ENCODE measurements around the gene BCS1L. TPM values are rescaled to one million over a fixed set of nuclear protein-coding genes. Genes with fewer than 3 reads are reported as not detected.

BCS1L gene
- 85.1 and 85.3 TPM in 2 replicates for total RNA-seq

- intact Hi-C loops (cut with micrococcal nuclease), result loop anchor here (1.0 to 5.0 kb wide), 13 partner anchors 13 to 729 kb away; partner anchors contain the start of genes AAMP, ANKZF1, ARPC2 and ATG9A
- H3K27ac Mint-ChIP-seq, result peak within 1 kb of the TSS; percentile 97
- peaks cover 32% of the 10 kb centered on the region for H3K36me3 Mint-ChIP-seq (ENCODE audit: low read depth)
- peaks cover 29% of the 10 kb centered on the region for H3K4me1 Mint-ChIP-seq (ENCODE audit: low read depth)
- DNase-seq (ENCODE audit: low spot score), result peak; percentile 92
- no peaks in the 10 kb centered on the region for H3K27me3 Mint-ChIP-seq (ENCODE audit: insufficient read depth)
- H3K4me3 Mint-ChIP-seq, result peak within 1 kb of the TSS; percentile 99
- no peaks in the 10 kb centered on the region for H3K9me3 Mint-ChIP-seq
Measured at GRCh38 chr2:218659258-218659987, at the start of gene BCS1L, which contains the start of gene ZNF142. TSS of gene BCS1L (plus strand) at chr2:218659683. CDS start at chr2:218660988, 1,305 bp downstream. TSS of gene ZNF142 (minus strand) at chr2:218659623. CDS start at chr2:218656429, 3,194 bp downstream.

GRCh38 chr2:218615868-218616315 lies 43.6 kb upstream of the BCS1L start:
- no peaks in the 10 kb centered on the region for H3K27me3 Mint-ChIP-seq (ENCODE audit: insufficient read depth)
- no peaks in the 10 kb centered on the region for H3K36me3 Mint-ChIP-seq (ENCODE audit: low read depth)
- H3K4me3 Mint-ChIP-seq, result no peak overlapping the region
- DNase-seq (ENCODE audit: low spot score), result no peak
- H3K4me1 Mint-ChIP-seq (ENCODE audit: low read depth), result no peaks in the 10 kb centered on the region
- no peak overlapping the region for H3K27ac Mint-ChIP-seq
- intact Hi-C loops (cut with micrococcal nuclease), result no loop called here
- H3K9me3 Mint-ChIP-seq, result no peaks in the 10 kb centered on the region

GRCh38 chr2:218618102-218618860 lies 41.2 kb upstream of the BCS1L start:
- no peaks in the 10 kb centered on the region for H3K9me3 Mint-ChIP-seq
- DNase-seq (ENCODE audit: low spot score), result no peak
- no peak overlapping the region for H3K4me3 Mint-ChIP-seq
- intact Hi-C loops (cut with micrococcal nuclease), result no loop called here
- H3K27ac Mint-ChIP-seq, result no peak overlapping the region
- no peaks in the 10 kb centered on the region for H3K4me1 Mint-ChIP-seq (ENCODE audit: low read depth)
- H3K36me3 Mint-ChIP-seq (ENCODE audit: low read depth), result no peaks in the 10 kb centered on the region
- H3K27me3 Mint-ChIP-seq (ENCODE audit: insufficient read depth), result no peaks in the 10 kb centered on the region

- Mint-ChIP-seq H3K4me3 (no peak overlapping the region), H3K36me3 (ENCODE audit: low read depth) (no peaks in the 10 kb centered on the region), H3K27ac (no peak overlapping the region), H3K27me3 (ENCODE audit: insufficient read depth) (no peaks in the 10 kb centered on the region), H3K9me3 (no peaks in the 10 kb centered on the region), H3K4me1 (ENCODE audit: low read depth) (no peaks in the 10 kb centered on the region)
- intact Hi-C loops (cut with micrococcal nuclease), result no loop called here
- no peak for DNase-seq (ENCODE audit: low spot score)
Measured at GRCh38 chr2:218621007-218621406, 38.5 kb upstream of the BCS1L start.

GRCh38 chr2:218622606-218623365 lies 36.7 kb upstream of the BCS1L start:
- Mint-ChIP-seq H3K27me3 (ENCODE audit: insufficient read depth) (peaks cover 1% of the 10 kb centered on the region), H3K4me3 (no peak overlapping the region), H3K9me3 (no peaks in the 10 kb centered on the region), H3K4me1 (ENCODE audit: low read depth) (no peaks in the 10 kb centered on the region), H3K36me3 (ENCODE audit: low read depth) (no peaks in the 10 kb centered on the region), H3K27ac (no peak overlapping the region)
- DNase-seq (ENCODE audit: low spot score), result no peak
- intact Hi-C loops (cut with micrococcal nuclease), result no loop called here

GRCh38 chr2:218623366-218623705 lies 36.1 kb upstream of the BCS1L start:
- DNase-seq (ENCODE audit: low spot score), result no peak
- intact Hi-C loops (cut with micrococcal nuclease), result no loop called here
- no peak overlapping the region for H3K4me3 Mint-ChIP-seq
- peaks cover 1% of the 10 kb centered on the region for H3K27me3 Mint-ChIP-seq (ENCODE audit: insufficient read depth)
- no peaks in the 10 kb centered on the region for H3K36me3 Mint-ChIP-seq (ENCODE audit: low read depth)
- H3K9me3 Mint-ChIP-seq, result no peaks in the 10 kb centered on the region
- H3K27ac Mint-ChIP-seq, result no peak overlapping the region
- H3K4me1 Mint-ChIP-seq (ENCODE audit: low read depth), result no peaks in the 10 kb centered on the region

- no peak for DNase-seq (ENCODE audit: low spot score)
- Mint-ChIP-seq H3K27ac (no peak overlapping the region), H3K9me3 (no peaks in the 10 kb centered on the region), H3K36me3 (ENCODE audit: low read depth) (no peaks in the 10 kb centered on the region), H3K4me3 (no peak overlapping the region), H3K4me1 (ENCODE audit: low read depth) (no peaks in the 10 kb centered on the region), H3K27me3 (ENCODE audit: insufficient read depth) (peaks cover 1% of the 10 kb centered on the region)
- intact Hi-C loops (cut with micrococcal nuclease), result no loop called here
Measured at GRCh38 chr2:218626369-218626768, 33.1 kb upstream of the BCS1L start.

GRCh38 chr2:218627939-218628338 lies 31.5 kb upstream of the BCS1L start:
- Mint-ChIP-seq H3K27me3 (ENCODE audit: insufficient read depth) (peaks cover 1% of the 10 kb centered on the region), H3K27ac (no peak overlapping the region), H3K4me1 (ENCODE audit: low read depth) (no peaks in the 10 kb centered on the region), H3K36me3 (ENCODE audit: low read depth) (no peaks in the 10 kb centered on the region), H3K9me3 (no peaks in the 10 kb centered on the region), H3K4me3 (no peak overlapping the region)
- intact Hi-C loops (cut with micrococcal nuclease), result no loop called here
- no peak for DNase-seq (ENCODE audit: low spot score)

- intact Hi-C loops (cut with micrococcal nuclease), result no loop called here
- no peaks in the 10 kb centered on the region for H3K27me3 Mint-ChIP-seq (ENCODE audit: insufficient read depth)
- no peaks in the 10 kb centered on the region for H3K9me3 Mint-ChIP-seq
- no peak overlapping the region for H3K27ac Mint-ChIP-seq
- no peak overlapping the region for H3K4me3 Mint-ChIP-seq
- H3K4me1 Mint-ChIP-seq (ENCODE audit: low read depth), result no peaks in the 10 kb centered on the region
- peaks cover 17% of the 10 kb centered on the region for H3K36me3 Mint-ChIP-seq (ENCODE audit: low read depth)
- no peak for DNase-seq (ENCODE audit: low spot score)
Measured at GRCh38 chr2:218631837-218632236, 27.6 kb upstream of the BCS1L start.

- Mint-ChIP-seq H3K4me3 (no peak overlapping the region), H3K27me3 (ENCODE audit: insufficient read depth) (no peaks in the 10 kb centered on the region), H3K9me3 (no peaks in the 10 kb centered on the region), H3K36me3 (ENCODE audit: low read depth) (peaks cover 37% of the 10 kb centered on the region), H3K4me1 (ENCODE audit: low read depth) (no peaks in the 10 kb centered on the region), H3K27ac (no peak overlapping the region)
- intact Hi-C loops (cut with micrococcal nuclease), result no loop called here
- no peak for DNase-seq (ENCODE audit: low spot score)
Measured at GRCh38 chr2:218635719-218636118, 23.8 kb upstream of the BCS1L start.

GRCh38 chr2:218638372-218638771 lies 21.1 kb upstream of the BCS1L start:
- Mint-ChIP-seq H3K27me3 (ENCODE audit: insufficient read depth) (no peaks in the 10 kb centered on the region), H3K9me3 (no peaks in the 10 kb centered on the region), H3K4me1 (ENCODE audit: low read depth) (no peaks in the 10 kb centered on the region), H3K27ac (no peak overlapping the region), H3K36me3 (ENCODE audit: low read depth) (peaks cover 45% of the 10 kb centered on the region), H3K4me3 (no peak overlapping the region)
- no peak for DNase-seq (ENCODE audit: low spot score)
- intact Hi-C loops (cut with micrococcal nuclease), result no loop called here

- DNase-seq (ENCODE audit: low spot score), result no peak
- H3K36me3 Mint-ChIP-seq (ENCODE audit: low read depth), result peaks cover 44% of the 10 kb centered on the region
- intact Hi-C loops (cut with micrococcal nuclease), result no loop called here
- no peaks in the 10 kb centered on the region for H3K27me3 Mint-ChIP-seq (ENCODE audit: insufficient read depth)
- H3K9me3 Mint-ChIP-seq, result no peaks in the 10 kb centered on the region
- no peaks in the 10 kb centered on the region for H3K4me1 Mint-ChIP-seq (ENCODE audit: low read depth)
- H3K4me3 Mint-ChIP-seq, result no peak overlapping the region
- H3K27ac Mint-ChIP-seq, result no peak overlapping the region
Measured at GRCh38 chr2:218642121-218642656, 17.3 kb upstream of the BCS1L start.

Data from activated T-helper 1 cell treated with anti-CD3 and anti-CD28 coated beads, Interleukin-12 subunit alpha, Interleukin-12 subunit beta, Interleukin-2, Interleukin-4 antibody, amounts not matched to agents 30 ng/mL and 10 ng/mL and 1 ng/mL, durations not matched to agents 14 hours and 24 hours and 36 hours (primary cell).